ENCODE data around the gene CLIC1.

- TF ChIP-seq CTCF (IDR thresholded peaks at IDR 0.05) (no peak), ZFX (IDR thresholded peaks at IDR 0.05; ENCODE audit: borderline replicate concordance) (no peak)
Observed at GRCh38 chr6:31693535-31693934, 42.8 kb downstream of the CLIC1 start.

Measured in 22Rv1 (cell line).